CD14-positive monocyte (primary cell): ENCODE data around the gene RELN. TPM values are rescaled to one million over a fixed set of nuclear protein-coding genes. Genes with fewer than 3 reads are reported as not detected.

Source experiments
- DNase-seq, 3 donors: peaks; one replicate each; pipeline ENCODE4 v3.0.0-alpha.2; 2011 to 2022
- H2AFZ ChIP-seq: 2 replicates; pipeline ENCODE4 v1.6.0; 2012; ENCODE audit warnings: mild to moderate bottlenecking, low read depth, low read length, inconsistent platforms; ENCODE audit not compliant: insufficient read depth, poor library complexity, severe bottlenecking
- H3K27ac ChIP-seq, 2 donors: 1 replicate in 1 of 2; 2 replicates in 1 of 2; pipeline ENCODE4 v1.5.1; 2012 to 2013; ENCODE audit warnings: low read length in 2 of 2, control low read depth in 1 of 2, inconsistent platforms in 1 of 2, low read depth in 1 of 2, mild to moderate bottlenecking in 1 of 2
- H3K27me3 ChIP-seq, 2 donors: one replicate each; pipeline versions ENCODE4 v1.6.0 to v1.6.1; 2011 to 2013; ENCODE audit warnings: low read length in 2 of 2; ENCODE audit not compliant: control insufficient read depth in 2 of 2, insufficient read depth in 2 of 2
- H3K36me3 ChIP-seq, 2 donors: replicated peaks in 1 of 2; 1 replicate in 1 of 2; 2 replicates in 1 of 2; pipeline versions ENCODE4 v1.5.1 to v1.6.1; 2012 to 2013; ENCODE audit warnings: low read length in 2 of 2, control low read depth in 1 of 2, inconsistent platforms in 1 of 2, mild to moderate bottlenecking in 1 of 2; ENCODE audit not compliant: insufficient read depth in 2 of 2, control insufficient read depth in 1 of 2
- H3K4me1 ChIP-seq, 2 donors: 1 replicate in 1 of 2; 2 replicates in 1 of 2; pipeline versions ENCODE4 v1.5.1 to v1.6.1; 2012 to 2013; ENCODE audit warnings: low read length in 2 of 2, control low read depth in 1 of 2, inconsistent platforms in 1 of 2, mild to moderate bottlenecking in 1 of 2, moderate library complexity in 1 of 2; ENCODE audit not compliant: insufficient read depth in 2 of 2, control insufficient read depth in 1 of 2
- H3K4me2 ChIP-seq: replicated peaks from 2 replicates; pipeline ENCODE3; 2012; ENCODE audit warnings: low read length, moderate library complexity, mild to moderate bottlenecking; ENCODE audit not compliant: poor library complexity, severe bottlenecking; ENCODE audit errors: extremely low read depth
- H3K4me3 ChIP-seq, 3 experiments: fragments of 200-600 bp in 1 of 3; sonication (generic) in 1 of 3; replicated peaks in 1 of 3; 1 replicate in 2 of 3; 2 replicates in 1 of 3; pipeline ENCODE4 v1.5.1; 2011 to 2013; ENCODE audit warnings: low read length in 3 of 3, mild to moderate bottlenecking in 3 of 3, control low read depth in 2 of 3, low read depth in 2 of 3, inconsistent platforms in 1 of 3, moderate library complexity in 1 of 3
- H3K79me2 ChIP-seq: 2 replicates; pipeline ENCODE4 v1.6.0; 2012; ENCODE audit warnings: mild to moderate bottlenecking, control low read depth, inconsistent platforms, low read length, moderate library complexity; ENCODE audit not compliant: insufficient read depth
- H3K9ac ChIP-seq: 2 replicates; pipeline ENCODE4 v1.6.0; 2017; ENCODE audit warnings: low read length, mild to moderate bottlenecking; ENCODE audit not compliant: insufficient read depth, poor library complexity, severe bottlenecking
- H3K9me3 ChIP-seq, 2 donors: replicated peaks in 1 of 2; 1 replicate in 1 of 2; 2 replicates in 1 of 2; pipeline versions ENCODE4 v1.5.1 to v1.6.1; 2012 to 2013; ENCODE audit warnings: low read length in 2 of 2, control low read depth in 1 of 2; ENCODE audit not compliant: control insufficient read depth in 1 of 2, insufficient read depth in 1 of 2
- H4K20me1 ChIP-seq: 2 replicates; pipeline ENCODE4 v1.6.0; 2012; ENCODE audit warnings: mild to moderate bottlenecking, low read length, control low read depth, moderate library complexity; ENCODE audit not compliant: insufficient read depth
- H3K27ac Mint-ChIP-seq, 7 donors: one replicate each; pipeline ENCODE4 v1.8.0; 2020; ENCODE audit warnings: mild to moderate bottlenecking in 7 of 7, mixed read lengths in 7 of 7, moderate library complexity in 6 of 7, inconsistent platforms in 2 of 7
- H3K27me3 Mint-ChIP-seq, 3 donors: one replicate each; pipeline ENCODE4 v1.8.0; 2021 to 2022; ENCODE audit warnings: low read depth in 3 of 3, mild to moderate bottlenecking in 3 of 3, mixed read lengths in 3 of 3, moderate library complexity in 3 of 3, inconsistent platforms in 1 of 3
- H3K36me3 Mint-ChIP-seq, 2 donors: one replicate each; pipeline ENCODE4 v1.8.0; 2020; ENCODE audit warnings: mixed read lengths in 2 of 2, inconsistent platforms in 1 of 2, mild to moderate bottlenecking in 1 of 2
- H3K4me1 Mint-ChIP-seq: one replicate; pipeline ENCODE4 v1.8.0; 2020; ENCODE audit warnings: mild to moderate bottlenecking, mixed read lengths
- H3K4me3 Mint-ChIP-seq, 2 donors: one replicate each; pipeline ENCODE4 v1.8.0; 2020; ENCODE audit warnings: mild to moderate bottlenecking in 2 of 2, mixed read lengths in 2 of 2, moderate library complexity in 1 of 2
- H3K9me3 Mint-ChIP-seq, 7 donors: one replicate each; pipeline ENCODE4 v1.8.0; 2020 to 2022; ENCODE audit warnings: mixed read lengths in 7 of 7, mild to moderate bottlenecking in 6 of 7, moderate library complexity in 6 of 7, inconsistent platforms in 2 of 7
- CTCF ChIP-seq: fragments of 200-600 bp; IDR thresholded peaks from one replicate; pipeline ENCODE4 v1.8.0; 2022; ENCODE audit warnings: antibody characterized with exemption, mild to moderate bottlenecking
- WGBS: methylation state at CpG from one replicate; pipeline ENCODE4 v1.1.5; 2013; ENCODE audit warnings: missing lambda C conversion rate; ENCODE audit not compliant: insufficient coverage; 5-methylcytosine and 5-hydroxymethylcytosine counted together
- intact Hi-C, 2 donors: fragments of 100-400 bp; cut with micrococcal nuclease; formaldehyde crosslinking; loops; one replicate each; pipeline versions ENCODE4 v1.15.0 to v1.15.1; 2023
- polyA plus RNA-seq, 3 donors: library from polyadenylated mRNA; depleted of rRNA in 1 of 3; unstranded in 2 of 3; stranded (reverse) in 1 of 3; fragments of 300-500 nt in 2 of 3; fragments of >200 nt in 1 of 3; fragmentation: Illumina TruSeq in 2 of 3; gene quantifications; 1 replicate in 2 of 3; 2 replicates in 1 of 3; pipeline ENCODE4 v1.2.3, GENCODE V29; 2012 to 2021

The RELN gene
- polyA plus RNA-seq, 3 donors: not detected

GRCh38 chr7:103632005-103632639 lies 357.3 kb downstream of the RELN start:
- peaks cover 0 to 3% (median 0%) of the 10 kb centered on the region in 3 donors for H3K27me3 Mint-ChIP-seq
- 80% methylated on average over 1 of the region's 5 CpGs for WGBS
- intact Hi-C loops: no loop called here

GRCh38 chr7:103630318-103630717 lies 359.1 kb downstream of the RELN start:
- Histone ChIP-seq H2AFZ (no peak overlapping the region), H3K79me2 (no peaks in the 10 kb centered on the region), H3K9ac (no peak overlapping the region), H3K4me2 (no peak overlapping the region), H4K20me1 (no peaks in the 10 kb centered on the region), H3K4me1 (no peaks in the 10 kb centered on the region), H3K27ac (no peak overlapping the region), H3K9me3 (no peaks in the 10 kb centered on the region), H3K4me3 (no peak overlapping the region), H3K36me3 (no peaks in the 10 kb centered on the region), H3K27me3 (no peaks in the 10 kb centered on the region)
- DNase-seq: peak in 1 of 3 donors; percentile 4
- no peak for TF ChIP-seq CTCF
- no peaks in the 10 kb centered on the region for H3K4me1 Mint-ChIP-seq
- H3K9me3 Mint-ChIP-seq: peaks cover 0 to 1% (median 0%) of the 10 kb centered on the region in 7 donors
- no peak overlapping the region for H3K27ac Mint-ChIP-seq
- WGBS: no CpG with 5 or more reads among the region's 2 CpGs
- H3K27me3 Mint-ChIP-seq: peaks cover 0 to 3% (median 0%) of the 10 kb centered on the region in 3 donors
- no peak overlapping the region for H3K4me3 Mint-ChIP-seq
- intact Hi-C loops: no loop called here
- H3K36me3 Mint-ChIP-seq: no peaks in the 10 kb centered on the region

More at GRCh38 chr7:103632005-103632639, 357.3 kb downstream of the RELN start:
- no peaks in the 10 kb centered on the region for H3K27me3 ChIP-seq
- no peaks in the 10 kb centered on the region for H3K4me1 ChIP-seq
- H3K9me3 ChIP-seq: no peaks in the 10 kb centered on the region
- Mint-ChIP-seq H3K36me3 (no peaks in the 10 kb centered on the region), H3K4me1 (no peaks in the 10 kb centered on the region), H3K9me3 (peaks cover 0 to 1% (median 0%) of the 10 kb centered on the region in 7 donors), H3K27ac (no peak overlapping the region), H3K4me3 (no peak overlapping the region)
- no peak overlapping the region for H2AFZ ChIP-seq
- H3K4me2 ChIP-seq: no peak overlapping the region
- H3K36me3 ChIP-seq: no peaks in the 10 kb centered on the region
- H3K9ac ChIP-seq: no peak overlapping the region
- DNase-seq: no peak
- H3K27ac ChIP-seq: no peak overlapping the region
- no peak overlapping the region for H3K4me3 ChIP-seq
- no peaks in the 10 kb centered on the region for H3K79me2 ChIP-seq
- no peaks in the 10 kb centered on the region for H4K20me1 ChIP-seq
- TF ChIP-seq CTCF: no peak
